Measurements from ENCODE around the gene TRIP4. TPM values are rescaled to one million over a fixed set of nuclear protein-coding genes. Genes with fewer than 3 reads are reported as not detected.

Gene TRIP4
- total and polyA plus RNA-seq, 9 of the 15 experiments (the other 6 are each of a cell fraction or from before 2014, with no cell fraction given), result 7.6 to 23.3 (median 16.7) TPM

DNA sequence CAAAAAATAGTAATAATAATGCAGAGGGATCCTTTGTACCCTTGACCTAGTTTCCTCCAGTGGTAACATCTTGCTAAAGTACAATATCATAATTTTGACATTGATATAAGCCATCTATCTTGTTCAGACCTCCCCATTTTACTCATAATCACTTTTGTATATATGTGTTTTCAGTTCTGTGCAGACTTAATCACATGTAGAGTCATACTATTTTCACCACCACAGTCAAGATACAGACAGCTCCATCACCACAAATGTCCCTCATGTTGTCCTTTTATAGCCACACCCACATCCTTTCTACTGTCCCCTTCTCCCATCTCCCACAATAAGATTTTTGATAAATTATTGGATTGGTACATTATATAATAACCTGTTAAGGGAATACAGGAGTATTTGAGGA is 98.2 kb downstream of the TRIP4 start (continued):
- no peak for TF ChIP-seq CHAMP1 (IDR thresholded peaks at IDR 0.05)
- no peak for TF ChIP-seq LCOR (CRISPR knock-in tag; IDR thresholded peaks at IDR 0.05)
- TF ChIP-seq NBN (IDR thresholded peaks at IDR 0.05; ENCODE audit: low read depth), result no peak
- no peak for TF ChIP-seq U2AF1 (optimal IDR thresholded peaks at IDR 0.05; ENCODE audit: low read depth, low read length)
- no peak for TF ChIP-seq ZNF121 (CRISPR knock-in tag; conservative IDR thresholded peaks at IDR 0.05)
- TF ChIP-seq, protein P1, sequence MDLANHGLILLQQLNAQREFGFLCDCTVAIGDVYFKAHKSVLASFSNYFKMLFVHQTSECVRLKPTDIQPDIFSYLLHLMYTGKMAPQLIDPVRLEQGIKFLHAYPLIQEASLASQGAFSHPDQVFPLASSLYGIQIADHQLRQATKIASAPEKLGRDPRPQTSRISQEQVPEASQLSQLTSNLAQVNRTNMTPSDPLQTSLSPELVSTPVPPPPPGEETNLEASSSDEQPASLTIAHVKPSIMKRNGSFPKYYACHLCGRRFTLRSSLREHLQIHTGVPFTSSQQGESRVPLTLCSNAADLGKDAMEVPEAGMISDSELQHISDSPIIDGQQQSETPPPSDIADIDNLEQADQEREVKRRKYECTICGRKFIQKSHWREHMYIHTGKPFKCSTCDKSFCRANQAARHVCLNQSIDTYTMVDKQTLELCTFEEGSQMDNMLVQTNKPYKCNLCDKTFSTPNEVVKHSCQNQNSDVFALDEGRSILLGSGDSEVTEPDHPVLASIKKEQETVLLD (IDR thresholded peaks at IDR 0.05), result no peak
- no peak for TF ChIP-seq TGIF2 (CRISPR knock-in tag; IDR thresholded peaks at IDR 0.05)

All from K562 (cell line).